ENCODE measurements around the gene KIF26A.

- TF ChIP-seq CTCF (IDR thresholded peaks at IDR 0.05) (no peak), POLR2A (IDR thresholded peaks at IDR 0.05) (no peak)
These were observed 31.9 kb upstream of the KIF26A start for GRCh38 chr14:104106471-104106991.

All from prostate gland (tissue), 2 donors.